Heart left ventricle (tissue), 13 donors: ENCODE results near the gene CHCHD3.

Experiments used
- POLR2A ChIP-seq, 2 donors: fragments of 450-650 bp; IDR thresholded peaks; one replicate each; pipeline ENCODE4 v1.6.1; 2017; ENCODE audit warnings: antibody characterized with exemption in 2 of 2, mild to moderate bottlenecking in 2 of 2, moderate library complexity in 2 of 2
- TF ChIP-seq, protein P1 (sequence below), 12 donors: fragments of 200-600 bp; sonication (generic) in 4 of 12; IDR thresholded peaks; one replicate each; pipeline versions ENCODE4 v1.5.0 to v1.8.0; 2018 to 2022; ENCODE audit warnings: antibody characterized with exemption in 12 of 12, mild to moderate bottlenecking in 5 of 12
- donor health status: ischemic (EF 13 %, LVEDD 7.1; RV severe dilation, severe dysfunction).
- donor health status: DM: no; HTN: yes; CAD: no.
- donor health status: DM: no; HTN: no; CAD: no.
- donor health status: ischemic (EF 25% LVEDD 6.9; RV normal size, moderate dysfunction).
- donor health status: ischemic (EF 25% LVEDD 5.7; RV mildly dilated, moderate dysfunction).
- donor health status: ischemic (EF 35%, LVEDD 5.7; RV mildly dilated, moderate dysfunction).
- donor health status: nonischemic (EF 11% LVEDD 7.7; RV severe dilation, severe dysfunction).
- donor health status: DM: yes; HTN: yes; CAD: no.
- donor health status: PGD.
- donor health status: ischemic (EF 29% LVEDD 5.4; RV normal size, mild dysfunction).
- donor health status: nonischemic (EF 23%, LVEDD 6.1; RV moderate dilation, normal function).

DNA sequence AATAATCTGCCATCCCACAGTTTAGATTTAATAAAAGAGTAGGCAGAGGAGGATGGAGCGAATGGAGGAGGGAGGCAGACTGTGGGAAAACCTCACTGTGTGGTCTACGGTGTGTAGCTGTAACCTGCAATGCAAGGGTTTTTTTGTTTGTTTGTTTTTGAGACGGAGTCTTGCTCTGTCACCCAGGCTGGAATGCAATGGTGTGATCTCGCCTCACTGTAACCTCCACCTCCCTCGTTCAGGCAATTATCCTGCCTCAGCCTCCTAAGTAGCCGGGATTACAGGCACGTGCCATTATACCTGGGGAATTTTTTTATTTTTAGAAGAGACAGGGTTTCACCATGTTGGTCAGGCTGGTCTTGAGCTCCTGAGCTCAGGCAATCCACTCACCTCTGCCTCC is 321.0 kb downstream of the CHCHD3 start:
- TF ChIP-seq, protein P1, sequence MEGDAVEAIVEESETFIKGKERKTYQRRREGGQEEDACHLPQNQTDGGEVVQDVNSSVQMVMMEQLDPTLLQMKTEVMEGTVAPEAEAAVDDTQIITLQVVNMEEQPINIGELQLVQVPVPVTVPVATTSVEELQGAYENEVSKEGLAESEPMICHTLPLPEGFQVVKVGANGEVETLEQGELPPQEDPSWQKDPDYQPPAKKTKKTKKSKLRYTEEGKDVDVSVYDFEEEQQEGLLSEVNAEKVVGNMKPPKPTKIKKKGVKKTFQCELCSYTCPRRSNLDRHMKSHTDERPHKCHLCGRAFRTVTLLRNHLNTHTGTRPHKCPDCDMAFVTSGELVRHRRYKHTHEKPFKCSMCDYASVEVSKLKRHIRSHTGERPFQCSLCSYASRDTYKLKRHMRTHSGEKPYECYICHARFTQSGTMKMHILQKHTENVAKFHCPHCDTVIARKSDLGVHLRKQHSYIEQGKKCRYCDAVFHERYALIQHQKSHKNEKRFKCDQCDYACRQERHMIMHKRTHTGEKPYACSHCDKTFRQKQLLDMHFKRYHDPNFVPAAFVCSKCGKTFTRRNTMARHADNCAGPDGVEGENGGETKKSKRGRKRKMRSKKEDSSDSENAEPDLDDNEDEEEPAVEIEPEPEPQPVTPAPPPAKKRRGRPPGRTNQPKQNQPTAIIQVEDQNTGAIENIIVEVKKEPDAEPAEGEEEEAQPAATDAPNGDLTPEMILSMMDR (IDR thresholded peaks at IDR 0.05), result no peak
- no peak for TF ChIP-seq POLR2A (IDR thresholded peaks at IDR 0.05)
